Right renal pelvis (tissue), 4 donors: Measurements from ENCODE around the gene GNL1. TPM values are rescaled to one million over a fixed set of nuclear protein-coding genes. Genes with fewer than 3 reads are reported as not detected.
A peak's percentile ranks its signal among the peaks of the same experiment; 100 is the strongest.
"Not testable (repeated sequence)": the region's sequence is repeated elsewhere in the genome, so short reads cannot be mapped to it uniquely, and the experiment has no call there.

Experiments
- DNase-seq, 4 donors: peaks; one replicate each; pipeline ENCODE4 v3.0.0-alpha.2; 2013; ENCODE audit warnings: low read depth in 4 of 4, low spot score in 3 of 4, missing footprints in 1 of 4
- polyA plus RNA-seq, 4 donors: library from polyadenylated mRNA; unstranded; fragments of 120-200 nt; gene quantifications; one replicate each; pipeline ENCODE4 v1.2.1, GENCODE V29; 2013; ENCODE audit not compliant: insufficient read length in 4 of 4

Gene GNL1
- polyA plus RNA-seq, 4 donors = 79.2 to 108 (median 85.3) TPM

- DNase-seq = peak; percentile 68 to 78 (median 74)
Observed at GRCh38 chr6:30541515-30542403, 14.5 kb downstream of the GNL1 start.

- no peak for DNase-seq
Observed at GRCh38 chr6:30537931-30538330, 18.4 kb downstream of the GNL1 start.

DNA sequence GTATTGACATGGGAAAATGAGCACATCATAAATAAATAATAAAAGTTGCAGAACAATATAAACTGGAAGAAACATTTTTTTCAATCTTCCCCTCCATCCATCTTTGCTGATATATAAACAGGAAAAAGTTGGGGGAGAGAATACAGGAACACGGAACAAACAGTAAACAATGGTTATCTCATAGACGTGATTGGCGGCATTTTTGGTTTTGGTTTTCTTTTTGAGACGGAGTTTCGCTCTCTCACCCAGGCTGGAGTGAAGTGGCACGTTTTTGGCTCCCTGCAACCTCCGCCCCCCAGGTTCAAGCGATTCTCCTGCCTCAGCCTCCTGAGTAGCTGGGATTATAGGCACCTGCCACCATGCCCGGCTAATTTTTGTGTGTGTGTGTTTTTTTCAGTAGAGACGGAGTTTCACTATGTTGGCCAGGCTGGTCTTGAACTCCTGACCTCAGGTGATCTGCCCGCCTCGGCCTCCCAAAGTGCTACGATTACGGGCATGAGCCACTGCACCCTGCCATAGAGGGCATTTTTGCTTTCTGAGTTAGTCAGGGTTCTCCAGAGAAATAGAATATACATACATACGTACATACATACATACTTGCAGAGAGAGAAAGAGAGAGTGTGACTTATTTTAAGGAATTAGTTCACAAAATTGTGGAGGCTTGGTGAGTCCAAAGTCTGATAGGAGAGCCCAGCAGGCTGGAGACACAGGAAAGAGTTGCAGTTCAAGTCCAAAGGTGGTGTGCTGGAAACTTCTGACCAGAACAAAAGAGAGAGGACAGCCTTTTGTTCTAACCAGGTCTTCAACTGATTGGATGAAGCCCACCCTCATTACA lies 22.6 kb downstream of the GNL1 start:
- DNase-seq = no peak

GRCh38 chr6:30530014-30530413 lies 26.3 kb downstream of the GNL1 start:
- no peak for DNase-seq

GRCh38 chr6:30529349-30529875 lies 26.9 kb downstream of the GNL1 start:
- not testable (repeated sequence) for DNase-seq

GRCh38 chr6:30526444-30526843 lies 29.8 kb downstream of the GNL1 start:
- not testable (repeated sequence) for DNase-seq

DNA sequence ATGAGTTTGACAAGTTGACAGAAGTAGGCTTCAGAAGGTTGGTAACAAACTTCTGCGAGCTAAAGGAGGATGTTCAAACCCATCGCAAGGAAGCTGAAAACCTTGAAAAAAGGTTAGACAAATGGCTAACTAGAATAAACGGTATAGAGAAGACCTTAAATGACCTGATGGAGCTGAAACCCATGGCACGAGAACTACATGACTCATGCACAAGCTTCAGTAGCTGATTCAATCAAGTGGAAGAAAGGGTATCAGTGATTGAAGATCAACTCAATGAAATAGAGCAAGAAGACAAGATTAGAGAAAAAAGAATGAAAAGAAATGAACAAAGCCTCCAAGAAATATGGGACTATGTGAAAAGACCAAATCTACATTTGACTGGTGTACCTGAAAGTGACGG lies 34.3 kb downstream of the GNL1 start:
- DNase-seq = not testable (repeated sequence)

DNA sequence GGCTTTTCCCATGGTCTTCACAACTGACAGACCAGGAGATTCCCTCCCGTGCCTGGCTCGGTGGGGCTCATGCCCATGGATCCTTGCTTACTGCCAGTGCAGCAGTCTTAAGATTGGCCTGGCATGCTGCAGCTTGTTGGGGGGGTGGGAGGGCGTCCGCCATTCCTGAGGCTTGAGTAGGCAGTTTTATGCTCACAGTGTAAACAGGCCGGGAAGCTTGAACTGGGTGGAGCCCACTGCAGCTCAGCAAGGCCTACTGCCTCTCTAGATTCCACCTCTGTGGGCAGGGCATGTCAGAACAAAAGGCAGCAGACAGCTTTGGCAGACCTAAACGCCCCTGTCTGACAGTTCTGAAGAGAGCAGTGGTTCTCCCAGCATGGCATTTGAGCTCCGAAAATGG lies 35.2 kb downstream of the GNL1 start:
- DNase-seq = not testable (repeated sequence)

DNA sequence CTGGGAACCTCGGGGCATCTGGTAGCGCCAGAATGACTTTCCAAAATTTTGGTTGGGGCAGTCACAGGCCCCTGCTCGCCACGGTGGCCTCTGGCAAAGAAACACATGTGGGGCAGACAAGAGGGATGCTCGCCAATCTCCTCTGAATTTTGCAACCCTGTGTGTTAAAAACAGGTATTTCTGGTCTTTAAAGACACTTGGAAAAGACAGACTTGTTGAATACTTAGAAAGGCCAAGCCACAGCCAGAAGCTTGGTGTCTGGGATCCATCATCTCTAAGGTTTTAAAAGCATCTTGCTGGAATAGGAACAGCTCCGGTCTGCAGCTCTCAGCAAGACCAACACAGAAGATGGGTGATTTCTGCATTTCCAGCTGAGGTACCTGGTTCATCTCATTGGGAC lies 35.8 kb downstream of the GNL1 start:
- no peak for DNase-seq

DNA sequence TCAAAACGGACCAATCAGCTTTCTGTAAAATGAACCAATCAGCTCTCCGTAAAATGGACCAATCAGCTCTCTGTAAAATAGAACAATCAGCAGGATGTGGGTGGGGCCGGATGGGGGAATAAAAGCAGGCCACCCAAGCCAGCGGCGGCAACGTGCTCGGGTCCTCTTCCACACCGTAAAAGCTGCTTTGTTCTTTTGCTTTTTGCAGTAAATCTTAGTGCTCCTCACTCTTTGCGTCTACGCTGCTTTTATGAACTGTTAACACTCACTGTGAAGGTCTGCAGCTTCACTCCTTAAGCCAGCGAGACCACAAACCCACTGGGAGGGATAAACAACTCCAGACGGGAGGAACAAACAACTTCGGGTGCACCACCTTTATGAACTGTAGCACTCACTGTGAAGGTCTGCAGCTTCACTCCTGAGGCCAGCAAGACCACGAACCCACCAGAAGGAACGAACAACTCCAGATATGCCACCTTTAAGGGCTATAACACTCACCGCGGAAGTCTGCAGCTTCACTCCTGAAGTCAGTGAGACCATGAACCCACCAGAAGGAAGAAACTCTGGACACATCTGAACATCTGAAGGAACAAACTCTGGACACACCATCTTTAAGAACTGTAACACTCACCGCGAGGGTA lies 37.7 kb downstream of the GNL1 start:
- DNase-seq = not testable (repeated sequence)

- DNase-seq = not testable (repeated sequence)
Observed at GRCh38 chr6:30517767-30518504, 38.4 kb downstream of the GNL1 start.

- DNase-seq = not testable (repeated sequence)
Observed at GRCh38 chr6:30516754-30517076, 39.6 kb downstream of the GNL1 start.

- peak; percentile 68 to 86 (median 83) for DNase-seq
Observed at GRCh38 chr6:30515944-30516753, 40.1 kb downstream of the GNL1 start.

DNA sequence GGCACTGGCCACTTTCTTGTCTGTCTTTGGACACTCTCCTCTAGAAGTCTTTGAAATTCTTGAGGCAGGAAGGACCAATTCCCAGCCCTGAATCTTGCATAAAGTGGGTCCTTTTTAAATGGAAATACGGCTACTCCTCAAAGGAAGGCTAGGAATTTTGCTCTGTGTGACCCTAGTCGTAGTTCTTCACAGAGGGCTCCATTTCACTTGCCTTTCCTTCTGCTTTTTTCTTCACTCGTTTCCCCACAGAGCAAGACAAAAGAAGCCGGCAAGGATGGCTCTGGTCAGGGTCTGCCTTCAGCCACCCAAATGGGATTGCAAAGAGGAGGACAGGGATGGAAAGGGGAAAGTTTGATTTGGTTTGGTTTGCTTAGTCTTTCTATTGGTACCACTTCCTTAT lies 41.2 kb downstream of the GNL1 start:
- no peak for DNase-seq

DNA sequence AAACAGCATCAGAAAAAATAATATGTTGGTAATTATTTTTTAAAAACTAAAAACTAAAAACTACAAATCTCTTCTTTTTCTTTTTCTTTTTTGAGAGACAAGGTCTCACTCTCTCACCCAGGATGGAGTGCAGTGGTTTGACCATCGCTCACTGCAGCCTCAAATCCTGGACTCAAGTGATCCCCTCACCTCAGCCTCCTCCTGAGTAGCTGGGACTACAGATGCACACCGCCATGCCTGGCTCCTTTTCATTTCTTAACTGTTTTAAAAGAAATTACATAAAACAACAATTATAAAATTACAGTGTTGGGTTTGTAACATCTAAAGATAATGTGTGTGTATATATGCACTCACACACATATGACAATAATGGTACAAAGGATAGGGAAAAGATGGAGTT lies 42.8 kb downstream of the GNL1 start:
- no peak for DNase-seq

- DNase-seq = no peak
Observed at GRCh38 chr6:30511169-30511546, 45.1 kb downstream of the GNL1 start.

- no peak for DNase-seq
Observed at GRCh38 chr6:30510419-30511168, 45.7 kb downstream of the GNL1 start.

- no peak for DNase-seq
Observed at GRCh38 chr6:30508890-30509736, 47.2 kb downstream of the GNL1 start.
